NCI-H2081 (cell line): ENCODE data around the gene NOS1AP.
"Not testable (repeated sequence)": the region's sequence is repeated elsewhere in the genome, so short reads cannot be mapped to it uniquely, and the experiment has no call there.

Experiments used
- DNase-seq, 2 experiments: peaks; one replicate each; lab custom pipeline; 2025; lab: John Stamatoyannopoulos, UW

The NOS1AP gene

DNA sequence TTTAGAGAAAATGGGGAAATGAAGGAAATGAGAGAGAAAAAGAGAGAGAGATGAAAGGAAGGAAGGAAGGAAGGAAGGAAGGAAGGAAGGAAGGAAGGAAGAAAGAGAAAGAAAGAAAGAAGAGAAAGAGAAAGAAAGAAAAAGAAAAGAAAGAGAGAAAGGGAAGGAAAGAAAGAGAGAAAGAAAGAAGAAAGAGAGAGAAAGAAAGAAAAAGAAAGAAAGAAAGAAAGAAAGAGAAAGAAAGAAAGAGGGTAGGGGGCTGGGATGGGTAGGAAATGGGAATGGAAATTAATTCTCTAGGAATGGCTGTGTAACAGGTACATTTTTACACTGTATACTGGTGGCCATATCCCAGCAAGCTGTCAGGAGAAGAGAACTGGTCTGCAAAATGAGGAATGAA is 346.7 kb downstream of the NOS1AP start:
- no peak for DNase-seq

DNA sequence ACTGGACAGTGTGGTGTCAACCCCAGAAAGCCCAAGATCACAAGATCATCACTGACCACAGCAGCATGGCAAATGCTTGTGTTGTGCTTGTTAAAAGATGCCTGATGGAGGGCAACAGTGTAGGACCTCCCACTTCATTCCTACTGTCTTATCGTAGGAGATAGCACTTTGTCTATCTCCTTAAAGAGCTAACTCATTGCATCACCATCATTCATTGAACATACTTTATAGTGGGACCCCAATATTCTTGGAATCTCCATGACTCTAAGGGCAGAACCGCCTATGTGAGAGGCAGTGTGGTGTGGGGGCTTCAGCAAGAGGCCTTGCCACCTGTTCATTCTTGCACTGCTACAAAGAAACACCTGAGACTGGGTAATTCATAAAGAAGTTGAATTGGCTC is 347.4 kb downstream of the NOS1AP start:
- DNase-seq = no peak

DNA sequence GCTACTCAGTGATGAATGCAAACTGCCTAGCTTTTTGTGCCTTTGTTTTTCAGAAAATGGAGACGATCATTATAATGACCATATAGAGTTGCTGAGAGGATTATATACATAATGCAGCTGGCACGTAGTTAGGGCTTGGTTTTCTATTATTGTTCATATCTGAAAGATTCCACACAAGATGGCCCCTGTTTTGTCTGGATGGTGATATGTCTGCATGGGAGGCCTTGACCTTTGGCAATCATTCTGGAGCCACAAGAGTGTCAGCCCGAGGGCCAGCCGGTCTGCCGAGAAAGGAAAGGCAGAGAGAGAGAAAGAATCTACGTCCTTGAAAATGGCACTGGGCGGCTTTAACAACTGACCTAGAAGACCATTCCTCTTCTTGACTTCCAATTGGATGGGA is 348.2 kb downstream of the NOS1AP start:
- DNase-seq = no peak

DNA sequence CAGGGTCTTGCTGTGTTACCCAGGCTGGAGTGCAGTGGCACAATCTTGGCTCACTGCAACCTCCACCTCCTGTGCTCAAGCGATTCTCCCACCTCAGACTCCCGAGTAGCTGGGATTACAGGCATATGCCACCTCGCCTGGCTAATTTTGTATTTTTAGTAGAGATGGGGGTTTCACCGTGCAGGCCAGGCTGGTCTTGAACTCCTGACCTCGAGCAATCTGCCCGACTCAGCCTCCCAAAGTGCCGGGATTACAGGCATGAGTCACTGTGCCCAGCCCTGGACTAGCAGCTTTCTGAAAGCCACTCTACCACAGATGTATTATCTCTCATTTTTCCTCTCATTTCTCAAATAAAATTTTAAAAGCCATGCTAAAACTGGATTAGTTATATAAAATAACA is 349.1 kb downstream of the NOS1AP start:
- not testable (repeated sequence) for DNase-seq

- DNase-seq = not testable (repeated sequence)
Measured at GRCh38 chr1:162419450-162419931, 350.0 kb downstream of the NOS1AP start.
